Retinal pigment epithelial cell (primary cell): Measurements from ENCODE around the gene DMAC2L.
"Not testable (repeated sequence)": the region's sequence is repeated elsewhere in the genome, so short reads cannot be mapped to it uniquely, and the experiment has no call there.

Experiments used
- DNase-seq: peaks from one replicate; pipeline ENCODE4 v3.0.0-alpha.2; 2010; ENCODE audit warnings: low read depth
- H3K4me3 ChIP-seq: 2 replicates; pipeline ENCODE4 v1.5.1; 2011; ENCODE audit warnings: mild to moderate bottlenecking, low read length, control low read depth, moderate library complexity
- TF ChIP-seq, protein P1 (sequence below): conservative IDR thresholded peaks from 2 replicates; pipeline ENCODE4 v1.5.1; 2011; ENCODE audit warnings: low read depth, low read length, control low read depth, inconsistent platforms

The DMAC2L gene

DNA sequence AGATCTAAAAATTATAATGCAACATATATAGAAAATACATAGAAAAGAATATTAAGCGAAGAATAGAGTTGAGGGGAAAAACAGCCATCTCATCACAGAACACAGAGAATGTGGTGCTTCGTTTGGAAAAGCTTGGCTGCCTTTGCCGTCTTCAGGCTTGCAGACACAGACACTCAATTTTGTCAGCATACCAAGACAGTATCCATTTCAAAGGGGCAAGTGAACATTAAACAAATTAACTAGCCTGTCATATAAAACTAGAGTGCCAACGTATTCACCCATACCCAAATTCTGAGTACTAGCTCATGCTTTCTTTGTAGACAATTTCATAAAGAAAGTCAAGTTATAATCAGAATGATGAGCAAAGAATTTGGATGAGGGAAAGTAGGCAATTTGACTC lies 40.5 kb downstream of the DMAC2L start:
- TF ChIP-seq, protein P1, sequence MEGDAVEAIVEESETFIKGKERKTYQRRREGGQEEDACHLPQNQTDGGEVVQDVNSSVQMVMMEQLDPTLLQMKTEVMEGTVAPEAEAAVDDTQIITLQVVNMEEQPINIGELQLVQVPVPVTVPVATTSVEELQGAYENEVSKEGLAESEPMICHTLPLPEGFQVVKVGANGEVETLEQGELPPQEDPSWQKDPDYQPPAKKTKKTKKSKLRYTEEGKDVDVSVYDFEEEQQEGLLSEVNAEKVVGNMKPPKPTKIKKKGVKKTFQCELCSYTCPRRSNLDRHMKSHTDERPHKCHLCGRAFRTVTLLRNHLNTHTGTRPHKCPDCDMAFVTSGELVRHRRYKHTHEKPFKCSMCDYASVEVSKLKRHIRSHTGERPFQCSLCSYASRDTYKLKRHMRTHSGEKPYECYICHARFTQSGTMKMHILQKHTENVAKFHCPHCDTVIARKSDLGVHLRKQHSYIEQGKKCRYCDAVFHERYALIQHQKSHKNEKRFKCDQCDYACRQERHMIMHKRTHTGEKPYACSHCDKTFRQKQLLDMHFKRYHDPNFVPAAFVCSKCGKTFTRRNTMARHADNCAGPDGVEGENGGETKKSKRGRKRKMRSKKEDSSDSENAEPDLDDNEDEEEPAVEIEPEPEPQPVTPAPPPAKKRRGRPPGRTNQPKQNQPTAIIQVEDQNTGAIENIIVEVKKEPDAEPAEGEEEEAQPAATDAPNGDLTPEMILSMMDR: no peak
- H3K4me3 ChIP-seq: no peak overlapping the region
- DNase-seq: no peak

DNA sequence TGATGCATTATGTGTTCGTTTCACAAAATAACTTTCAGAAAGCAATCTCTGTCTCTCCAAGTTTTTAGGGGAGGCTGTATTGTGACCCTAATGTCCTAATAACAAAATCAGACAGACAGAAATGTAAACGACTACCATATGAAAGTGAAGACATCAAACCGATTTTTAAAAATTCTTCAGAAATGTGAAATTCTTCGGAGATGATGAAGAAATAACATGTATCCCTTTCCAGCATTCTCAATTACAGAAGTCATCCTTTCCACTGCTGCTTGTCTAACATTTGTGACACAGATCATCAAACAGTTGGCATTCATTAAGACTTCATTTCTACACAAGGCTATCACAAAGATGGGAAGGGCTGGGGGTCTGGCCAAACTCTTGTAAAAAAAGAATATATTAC lies 41.0 kb downstream of the DMAC2L start:
- TF ChIP-seq, protein P1: no peak
- DNase-seq: no peak
- no peak overlapping the region for H3K4me3 ChIP-seq

GRCh38 chr14:50354527-50354926 lies 42.4 kb downstream of the DMAC2L start:
- TF ChIP-seq, protein P1: no peak
- DNase-seq: no peak
- H3K4me3 ChIP-seq: no peak overlapping the region

GRCh38 chr14:50355692-50356091 lies 43.6 kb downstream of the DMAC2L start:
- no peak overlapping the region for H3K4me3 ChIP-seq
- DNase-seq: no peak
- TF ChIP-seq, protein P1: no peak

GRCh38 chr14:50356283-50356682 lies 44.2 kb downstream of the DMAC2L start:
- not testable (repeated sequence) for DNase-seq, H3K4me3 ChIP-seq

GRCh38 chr14:50357124-50357523 lies 45.0 kb downstream of the DMAC2L start:
- no peak overlapping the region for H3K4me3 ChIP-seq
- TF ChIP-seq, protein P1: no peak
- DNase-seq: no peak

DNA sequence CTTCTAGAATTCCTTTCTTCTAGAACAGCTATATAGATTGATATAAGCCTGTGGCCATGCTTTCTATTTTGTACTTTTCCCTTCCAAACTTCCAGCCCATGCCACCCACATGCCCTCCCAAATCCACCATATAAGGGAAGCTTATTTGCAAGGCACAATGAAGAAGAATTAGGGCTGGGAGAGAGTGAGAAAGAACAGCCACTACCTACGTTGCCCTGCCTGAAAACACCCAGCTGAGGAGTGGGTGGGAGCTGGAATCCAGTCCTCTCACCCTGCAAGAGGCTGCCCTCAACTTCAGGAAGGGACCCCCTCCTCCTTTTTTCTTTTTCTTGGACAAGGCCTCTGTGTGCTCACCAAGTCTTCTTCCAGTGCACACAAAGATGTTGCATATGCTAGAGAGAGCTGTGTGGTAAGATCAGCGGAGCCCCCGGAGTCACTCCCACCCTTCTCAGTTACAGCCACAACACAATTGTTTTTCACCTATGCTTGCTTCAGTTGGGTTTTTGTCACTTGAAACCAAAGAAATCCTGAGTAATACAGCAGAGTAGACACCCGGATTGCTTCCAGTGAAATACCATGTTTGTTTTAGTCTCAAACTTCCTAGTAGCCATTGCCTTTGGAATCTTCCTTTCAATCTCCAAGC lies 45.8 kb downstream of the DMAC2L start:
- no peak for DNase-seq
- TF ChIP-seq, protein P1: no peak
- no peak overlapping the region for H3K4me3 ChIP-seq
